HG03135 (cell line): Measurements from ENCODE around the gene SUN1.
A peak's percentile ranks its signal among the peaks of the same experiment; 100 is the strongest.
"Not testable (repeated sequence)": the region's sequence is repeated elsewhere in the genome, so short reads cannot be mapped to it uniquely, and the experiment has no call there.

Experiments used
- ATAC-seq: cut with Tn5 transposase; IDR thresholded peaks from one replicate; pipeline ENCODE4 v1.9.1; 2021; ENCODE audit warnings: mild to moderate bottlenecking, moderate library complexity; ENCODE audit not compliant: unreplicated experiment

The SUN1 gene

DNA sequence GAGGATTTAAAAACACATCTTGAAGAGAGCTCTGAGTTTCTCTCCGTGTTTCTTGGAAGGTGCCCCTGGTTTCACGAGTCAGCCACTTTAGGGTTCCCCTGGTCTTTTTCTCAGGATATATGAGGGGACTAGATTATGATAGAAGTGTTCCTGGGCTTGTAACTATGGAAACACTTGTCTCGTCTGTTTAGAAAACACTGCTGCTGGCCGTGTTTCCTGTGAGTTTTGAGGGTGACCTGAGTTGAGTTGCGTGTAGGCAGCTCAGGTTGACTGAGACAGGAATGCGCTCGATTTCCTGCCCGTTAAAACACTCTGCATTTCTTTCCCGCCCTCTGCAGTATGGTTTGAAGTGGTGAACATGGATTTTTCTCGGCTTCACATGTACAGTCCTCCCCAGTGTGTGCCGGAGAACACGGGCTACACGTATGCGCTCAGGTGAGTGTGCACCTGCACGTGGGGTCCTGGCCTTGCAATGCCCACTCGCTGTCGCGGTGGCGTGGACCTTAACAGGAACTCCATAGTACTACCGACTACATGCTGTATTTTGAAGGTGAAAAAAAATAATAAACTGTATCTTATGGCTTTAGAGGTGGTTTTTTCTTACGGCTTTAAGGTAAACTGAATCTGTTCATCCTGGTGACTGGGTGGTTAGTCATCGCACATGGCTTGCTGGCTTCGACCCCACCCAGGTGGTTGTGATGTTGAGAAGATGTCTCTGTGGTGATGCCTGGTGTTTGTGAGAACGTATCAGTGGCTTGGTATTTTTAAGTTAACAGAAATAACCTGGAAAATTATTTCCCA, at the start of gene SUN1:
TSS of gene SUN1 (plus strand) at position 310 of the 801 bp plus-strand sequence. CDS start at position 359, 49 bp downstream.
- peak; percentile 52 for ATAC-seq

DNA sequence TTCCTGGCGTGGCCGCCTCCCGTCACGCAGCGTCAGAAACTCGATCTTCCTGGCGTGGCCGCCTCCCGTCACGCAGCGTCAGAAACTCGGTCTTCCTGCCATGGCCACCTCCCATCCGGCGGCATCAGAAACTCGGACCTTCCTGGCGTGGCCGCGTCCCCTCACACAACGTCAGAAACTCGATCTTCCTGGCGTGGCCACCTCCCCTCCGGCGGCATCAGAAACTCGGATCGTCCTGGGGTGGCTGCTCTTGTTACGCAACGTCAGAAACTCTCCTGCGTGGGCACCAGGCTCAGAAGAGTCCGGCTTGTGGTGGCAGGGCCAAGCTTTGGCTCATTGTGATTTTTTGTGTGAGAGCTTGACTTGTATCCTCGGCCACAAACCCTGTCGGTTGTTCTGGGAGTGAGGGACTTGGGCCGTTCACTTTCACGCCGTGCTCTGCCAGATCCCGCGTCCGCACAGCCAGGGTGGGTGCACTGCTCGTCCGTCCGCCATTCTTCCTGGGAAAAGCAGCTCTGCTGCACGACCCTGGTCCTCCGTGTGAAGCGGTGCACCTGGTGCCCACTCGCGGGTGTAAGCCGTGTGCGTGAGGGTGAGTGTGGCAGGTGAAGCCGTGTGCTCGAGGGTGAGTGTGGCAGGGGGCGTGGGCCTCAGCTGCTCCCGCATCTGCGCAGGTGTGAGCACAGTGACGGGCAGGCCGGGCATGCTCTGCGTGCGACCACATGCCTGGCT, 49.4 kb upstream of the SUN1 start:
- ATAC-seq: no peak

DNA sequence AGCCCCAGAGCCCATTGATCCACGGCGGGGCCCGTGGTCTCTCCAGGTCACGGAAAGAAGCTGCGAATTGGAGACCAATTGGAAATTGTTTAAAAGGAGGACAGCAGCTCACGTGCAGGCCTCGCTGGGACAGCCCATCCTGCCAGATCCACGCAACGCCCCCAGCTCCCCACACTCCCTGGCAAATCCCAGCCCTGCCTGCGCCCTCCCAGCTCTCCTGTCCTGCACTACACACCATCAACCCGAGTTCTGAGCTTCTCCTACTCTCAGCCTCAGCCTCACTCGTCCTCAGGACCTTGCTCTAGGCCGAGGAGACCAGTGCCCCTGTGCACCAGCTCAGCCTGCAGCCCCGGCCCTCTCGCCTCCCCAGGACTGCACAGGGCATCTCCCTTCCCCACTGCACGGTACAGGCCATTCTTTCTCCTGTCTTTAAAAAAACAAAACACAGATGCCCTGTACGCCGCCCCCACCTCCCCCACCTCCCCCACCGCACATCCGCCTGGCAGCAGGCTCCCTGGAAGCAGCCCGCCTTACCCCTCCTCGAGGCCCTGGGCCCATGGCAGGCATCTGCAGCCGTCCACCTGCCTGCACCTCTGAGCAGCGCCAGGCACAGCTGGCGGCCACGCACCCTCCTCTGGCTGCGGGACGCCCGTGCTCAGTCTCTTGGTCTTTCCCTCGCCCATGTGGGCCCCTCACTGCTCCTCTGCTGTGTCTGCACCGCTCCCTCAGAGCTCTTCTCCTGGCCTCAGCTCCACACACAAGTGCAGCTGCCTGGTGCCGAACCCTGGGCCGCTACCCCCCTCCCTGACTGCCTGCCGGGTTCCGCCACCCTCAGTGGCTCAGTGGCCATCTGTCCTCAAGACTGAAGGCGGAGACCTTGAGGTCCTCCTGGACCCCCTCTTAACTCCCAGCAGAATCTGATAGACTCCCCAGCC, 48.5 kb upstream of the SUN1 start:
- ATAC-seq: no peak

GRCh38 chr7:784971-785370, 47.3 kb upstream of the SUN1 start:
- no peak for ATAC-seq

- no peak for ATAC-seq
Measured at GRCh38 chr7:785416-785815, 46.9 kb upstream of the SUN1 start.

DNA sequence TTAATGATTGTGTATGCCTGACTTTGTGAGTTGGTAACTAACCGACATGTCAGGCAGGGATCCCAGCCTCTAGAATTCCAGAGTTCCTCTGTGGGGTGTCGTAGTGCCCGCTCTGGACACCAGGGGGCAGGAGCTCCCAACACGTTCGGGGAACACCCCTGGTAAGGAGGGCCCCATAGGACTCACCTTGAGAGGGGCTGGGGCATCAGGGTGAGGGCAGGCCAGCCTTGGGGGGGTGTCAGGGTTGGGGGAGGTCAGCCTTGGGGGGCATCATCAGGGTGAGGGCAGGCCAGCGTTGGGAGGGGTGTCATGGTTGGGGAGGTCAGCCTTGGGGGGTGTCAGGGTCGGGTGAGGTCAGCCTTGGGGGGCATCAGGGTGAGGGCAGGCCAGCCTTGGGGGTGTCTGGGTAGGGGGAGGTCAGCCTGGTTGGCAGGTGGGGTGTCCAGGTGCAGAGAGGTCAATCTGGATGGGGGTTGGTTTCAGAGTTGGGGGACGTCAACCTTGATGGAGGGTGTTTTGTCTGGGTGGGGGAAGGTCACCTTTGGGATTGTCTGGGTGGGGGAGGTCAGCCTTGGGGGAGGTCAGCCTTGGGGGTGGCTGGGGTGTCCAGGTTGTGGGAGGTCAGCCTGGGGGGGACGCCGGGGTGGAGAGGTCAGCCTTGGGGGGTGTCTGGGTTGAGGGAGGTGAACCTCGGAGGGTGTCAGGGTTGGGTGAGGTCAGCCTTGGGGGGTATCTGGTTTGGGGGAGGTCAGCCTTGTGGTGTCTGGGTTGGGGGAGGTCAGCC, 45.6 kb upstream of the SUN1 start:
- ATAC-seq: no peak

- ATAC-seq: no peak
Measured at GRCh38 chr7:787332-788240, 44.7 kb upstream of the SUN1 start.

DNA sequence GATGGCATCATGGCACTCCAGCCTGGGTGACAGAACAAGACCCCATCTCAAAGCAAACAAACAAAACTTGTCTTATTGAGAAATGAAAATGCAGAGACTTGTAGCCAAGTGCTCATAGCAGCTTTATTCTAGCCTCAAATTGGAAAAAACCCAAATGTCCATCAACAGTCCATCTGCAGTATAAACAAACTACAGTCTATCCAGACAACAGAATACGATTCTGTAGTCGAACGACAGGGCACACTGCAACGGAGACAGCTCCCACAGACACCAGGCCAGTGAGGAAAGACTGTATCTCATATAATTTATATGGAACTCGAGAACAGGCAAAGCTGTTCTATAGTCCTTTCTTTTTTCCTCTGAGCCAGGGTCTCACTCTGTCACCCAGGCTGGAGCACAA, 40.8 kb upstream of the SUN1 start:
- ATAC-seq: no peak

DNA sequence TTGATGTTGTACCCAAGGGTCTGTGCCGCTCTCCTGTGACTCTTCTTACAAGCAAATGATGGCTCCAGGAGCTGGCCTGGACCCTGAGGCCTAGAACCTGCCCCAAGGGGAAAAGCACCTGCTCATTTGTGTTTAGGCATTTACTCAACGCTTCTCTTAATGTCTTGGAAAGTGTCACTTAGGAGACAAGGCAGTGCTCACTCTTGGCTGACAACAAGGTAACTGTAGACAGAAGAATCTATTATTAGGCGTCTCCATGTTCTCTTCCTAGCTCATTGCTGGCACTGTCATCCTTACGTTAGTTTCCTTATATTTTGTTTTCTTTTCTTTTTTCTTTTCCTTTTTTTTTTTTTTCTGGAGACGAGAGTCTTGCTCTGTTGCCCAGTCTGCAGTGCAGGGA, 38.1 kb upstream of the SUN1 start:
- no peak for ATAC-seq

DNA sequence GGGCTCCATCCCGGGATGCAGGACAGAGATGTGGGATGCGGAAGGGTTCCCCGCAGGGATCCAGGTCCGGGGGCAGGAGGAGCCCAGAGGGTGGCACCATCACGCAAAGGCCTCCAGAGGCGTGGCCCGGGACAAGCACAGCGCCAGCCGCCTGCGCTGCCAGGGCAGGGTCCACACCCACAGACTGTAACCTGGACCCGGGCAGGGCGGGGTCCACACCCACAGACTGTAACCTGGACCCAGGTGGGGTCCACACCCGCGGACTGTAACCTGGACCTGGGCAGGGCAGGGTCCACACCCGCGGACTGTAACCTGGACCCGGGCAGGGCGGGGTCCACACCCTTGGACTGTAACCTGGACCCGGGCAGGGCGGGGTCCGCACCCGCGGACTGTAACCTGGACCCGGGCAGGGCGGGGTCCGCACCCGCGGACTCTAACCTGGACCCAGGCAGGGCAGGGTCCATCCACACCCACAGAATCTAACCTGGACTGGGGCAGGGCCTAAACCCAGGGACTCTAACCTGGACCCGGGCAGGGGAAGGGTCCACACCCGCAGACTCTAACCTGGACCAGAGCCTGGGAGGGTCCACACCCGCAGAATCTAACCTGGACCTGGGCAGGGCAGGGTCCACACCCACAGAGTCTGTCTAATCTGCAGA, 37.5 kb upstream of the SUN1 start:
- ATAC-seq: no peak

DNA sequence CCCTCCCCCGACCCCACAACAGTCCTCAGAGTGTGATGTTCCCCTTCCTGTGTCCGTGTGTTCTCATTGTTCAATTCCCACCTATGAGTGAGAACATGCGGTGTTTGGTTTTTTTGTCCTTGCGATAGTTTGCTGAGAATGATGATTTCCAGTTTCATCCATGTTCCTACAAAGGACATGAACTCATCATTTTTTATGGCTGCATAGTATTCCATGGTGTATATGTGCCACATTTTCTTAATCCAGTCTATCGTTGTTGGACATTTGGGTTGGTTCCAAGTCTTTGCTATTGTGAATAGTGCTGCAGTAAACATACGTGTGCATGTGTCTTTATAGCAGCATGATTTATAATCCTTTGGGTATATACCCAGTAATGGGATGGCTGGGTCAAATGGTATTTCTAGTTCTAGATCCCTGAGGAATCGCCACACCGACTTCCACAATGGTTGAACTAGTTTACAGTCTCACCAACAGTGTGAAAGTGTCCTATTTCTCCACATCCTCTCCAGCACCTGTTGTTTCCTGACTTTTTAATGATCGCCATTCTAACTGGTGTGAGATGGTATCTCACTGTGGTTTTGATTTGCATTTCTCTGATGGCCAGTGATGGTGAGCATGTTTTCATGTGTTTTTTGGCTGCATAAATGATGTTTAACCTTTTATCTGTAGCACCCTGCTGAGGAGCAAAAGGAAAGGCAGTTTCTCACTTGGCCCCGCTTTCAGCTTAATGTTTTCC, 35.7 kb upstream of the SUN1 start:
- not testable (repeated sequence) for ATAC-seq

DNA sequence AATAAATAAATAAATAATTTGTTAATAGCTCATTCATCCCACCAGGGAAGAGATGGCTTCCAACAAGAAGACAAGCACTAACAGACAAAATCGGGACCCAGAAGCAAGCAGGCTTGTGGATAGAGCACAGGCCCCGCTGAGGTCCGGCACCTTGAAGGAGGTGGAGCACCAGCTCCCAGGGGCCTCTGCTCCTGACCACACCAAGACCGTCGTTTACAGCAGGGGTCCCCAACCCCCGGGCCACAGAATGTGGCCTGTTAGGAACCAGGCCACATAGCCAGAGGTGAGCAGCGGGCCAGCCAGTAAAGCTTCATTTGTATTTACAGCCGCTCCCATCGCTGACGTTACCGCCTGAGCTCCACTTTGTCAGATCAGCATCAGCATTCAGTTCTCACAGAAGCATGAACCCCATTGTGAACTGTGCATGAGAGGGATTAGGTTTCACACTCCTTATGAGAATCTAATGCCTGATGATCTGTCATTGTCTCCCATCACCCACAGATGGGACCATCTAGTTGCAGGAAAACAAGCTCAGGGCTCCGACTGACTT, 33.3 kb upstream of the SUN1 start:
- no peak for ATAC-seq

- ATAC-seq: no peak
Measured at GRCh38 chr7:800692-801091, 31.6 kb upstream of the SUN1 start.

DNA sequence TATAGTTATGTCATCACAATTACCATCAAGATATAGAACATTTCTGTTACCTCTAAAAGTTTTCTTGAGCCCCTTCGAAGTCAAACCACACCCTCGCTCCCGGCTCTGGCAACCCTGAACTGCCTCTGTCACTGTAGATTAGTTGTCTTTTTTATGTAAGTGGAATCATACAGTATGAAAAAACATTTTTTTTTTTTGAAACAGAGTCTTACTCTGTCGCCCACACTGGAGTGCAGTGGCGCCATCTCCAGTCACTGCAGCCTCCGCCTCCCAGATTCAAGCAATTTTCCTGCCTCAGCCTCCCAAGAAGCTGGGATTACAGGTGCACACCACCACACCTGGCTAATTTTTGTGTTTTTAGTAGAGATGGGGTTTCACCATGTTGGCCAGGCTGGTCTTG, 30.9 kb upstream of the SUN1 start:
- ATAC-seq: not testable (repeated sequence)

- no peak for ATAC-seq
Measured at GRCh38 chr7:801940-802381, 30.3 kb upstream of the SUN1 start.

DNA sequence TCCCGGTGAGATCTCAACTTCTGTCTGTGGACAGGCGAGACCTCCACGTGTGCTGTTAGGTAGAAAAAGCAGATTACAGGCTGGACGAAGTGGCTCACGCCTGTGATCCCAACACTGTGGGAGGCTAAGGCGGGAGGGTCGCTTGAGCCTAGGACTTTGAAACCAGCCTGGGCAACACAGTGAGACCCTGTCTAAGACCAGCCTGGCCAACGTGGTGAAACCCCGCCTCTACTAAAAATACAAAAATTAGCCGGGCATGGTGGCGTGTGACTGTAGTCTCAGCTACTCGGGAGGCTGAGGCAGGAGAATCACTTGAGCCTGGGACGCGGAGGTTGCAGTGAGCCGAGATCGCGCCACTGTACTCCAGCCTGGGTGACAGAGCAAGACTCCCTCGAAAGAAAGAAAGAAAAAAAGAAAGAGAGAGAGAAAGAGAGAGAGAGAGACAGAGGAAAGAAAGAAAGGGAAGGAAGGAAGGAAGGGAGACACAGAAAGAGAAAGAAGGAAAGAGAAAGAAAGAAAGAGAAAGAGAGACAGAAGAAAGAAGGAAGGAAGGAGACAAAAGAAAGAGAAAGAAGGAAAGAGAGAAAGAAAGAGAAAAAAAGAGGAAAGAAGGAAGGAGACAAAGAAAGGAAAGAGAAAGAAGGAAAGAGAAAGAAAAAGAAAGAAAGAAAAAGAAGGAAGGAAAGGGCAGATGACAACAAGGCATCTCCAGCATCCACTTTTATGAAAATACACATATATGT, 29.6 kb upstream of the SUN1 start:
- no peak for ATAC-seq

DNA sequence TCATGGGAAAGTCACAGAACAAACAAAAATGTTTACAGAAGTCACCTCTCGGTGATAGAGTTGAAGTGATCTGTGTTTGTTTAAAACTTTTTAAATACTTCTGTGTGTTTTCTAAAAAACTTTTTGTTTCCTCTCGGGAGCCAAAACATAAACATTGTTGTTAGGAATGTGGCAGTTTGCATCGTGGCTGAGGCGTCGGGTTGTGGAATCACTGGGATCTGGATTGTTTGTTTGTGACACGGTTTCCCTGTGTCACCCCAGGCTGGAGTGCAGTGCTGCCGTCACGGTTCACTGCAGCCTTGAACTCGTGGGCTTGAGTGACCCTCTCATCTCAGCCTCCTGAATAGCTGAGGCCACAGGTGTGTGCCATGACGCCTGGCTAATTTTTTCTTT, 29.0 kb upstream of the SUN1 start:
- ATAC-seq: no peak
